ENCODE measurements around the gene FERMT1.

Gene FERMT1

DNA sequence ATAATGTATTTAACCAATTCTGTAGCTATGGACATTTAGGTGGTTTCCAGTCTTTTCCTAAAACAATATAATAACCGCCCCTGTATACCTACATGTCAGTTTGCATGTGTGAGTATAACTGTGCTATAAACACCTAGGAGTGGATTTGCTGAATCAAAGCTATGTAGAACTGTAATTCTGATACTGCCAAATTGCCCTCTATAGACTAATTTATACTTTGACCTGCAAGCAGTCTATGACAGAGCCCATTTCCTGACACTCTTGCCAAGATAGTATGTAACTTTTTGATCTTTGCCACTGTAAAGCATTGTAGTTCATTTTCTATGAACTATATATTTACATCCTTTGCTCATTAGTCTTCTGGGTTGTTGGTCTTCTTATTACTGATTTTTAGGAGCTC, 19.5 kb downstream of the FERMT1 start:
- Histone ChIP-seq H3K27ac (ENCODE audit: low read length) (no peak overlapping the region), H3K9me3 (ENCODE audit: insufficient read depth, low read length, severe bottlenecking) (no peaks in the 10 kb centered on the region), H3K27me3 (ENCODE audit: insufficient read depth, low read length, poor library complexity) (peaks cover 3% of the 10 kb centered on the region), H2AFZ (ENCODE audit: low read depth, low read length) (no peak overlapping the region), H4K20me1 (ENCODE audit: insufficient read depth, low read length) (no peaks in the 10 kb centered on the region), H3K79me2 (ENCODE audit: insufficient read depth, low read length) (no peaks in the 10 kb centered on the region), H3K9ac (ENCODE audit: low read depth, low read length) (no peak overlapping the region), H3K4me2 (ENCODE audit: insufficient read depth, low read length) (no peak overlapping the region), H3K36me3 (ENCODE audit: insufficient read depth, low read length) (no peaks in the 10 kb centered on the region), H3K4me1 (ENCODE audit: insufficient read depth, low read length) (no peaks in the 10 kb centered on the region), H3K4me3 (ENCODE audit: low read depth in 1 of 2, low read length in 2 of 2) (no peak overlapping the region)
- no peak for ATAC-seq (ENCODE audit: insufficient read depth, low read depth)
- TF ChIP-seq EZH2 (IDR thresholded peaks at IDR 0.05; ENCODE audit: borderline replicate concordance, low read depth, low read length, severe bottlenecking) = no peak
- TF ChIP-seq, protein P1, sequence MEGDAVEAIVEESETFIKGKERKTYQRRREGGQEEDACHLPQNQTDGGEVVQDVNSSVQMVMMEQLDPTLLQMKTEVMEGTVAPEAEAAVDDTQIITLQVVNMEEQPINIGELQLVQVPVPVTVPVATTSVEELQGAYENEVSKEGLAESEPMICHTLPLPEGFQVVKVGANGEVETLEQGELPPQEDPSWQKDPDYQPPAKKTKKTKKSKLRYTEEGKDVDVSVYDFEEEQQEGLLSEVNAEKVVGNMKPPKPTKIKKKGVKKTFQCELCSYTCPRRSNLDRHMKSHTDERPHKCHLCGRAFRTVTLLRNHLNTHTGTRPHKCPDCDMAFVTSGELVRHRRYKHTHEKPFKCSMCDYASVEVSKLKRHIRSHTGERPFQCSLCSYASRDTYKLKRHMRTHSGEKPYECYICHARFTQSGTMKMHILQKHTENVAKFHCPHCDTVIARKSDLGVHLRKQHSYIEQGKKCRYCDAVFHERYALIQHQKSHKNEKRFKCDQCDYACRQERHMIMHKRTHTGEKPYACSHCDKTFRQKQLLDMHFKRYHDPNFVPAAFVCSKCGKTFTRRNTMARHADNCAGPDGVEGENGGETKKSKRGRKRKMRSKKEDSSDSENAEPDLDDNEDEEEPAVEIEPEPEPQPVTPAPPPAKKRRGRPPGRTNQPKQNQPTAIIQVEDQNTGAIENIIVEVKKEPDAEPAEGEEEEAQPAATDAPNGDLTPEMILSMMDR (IDR thresholded peaks at IDR 0.05; ENCODE audit: borderline replicate concordance, extremely low read depth, low read length, poor library complexity, severe bottlenecking) = no peak
- DNase-seq = no peak

DNA sequence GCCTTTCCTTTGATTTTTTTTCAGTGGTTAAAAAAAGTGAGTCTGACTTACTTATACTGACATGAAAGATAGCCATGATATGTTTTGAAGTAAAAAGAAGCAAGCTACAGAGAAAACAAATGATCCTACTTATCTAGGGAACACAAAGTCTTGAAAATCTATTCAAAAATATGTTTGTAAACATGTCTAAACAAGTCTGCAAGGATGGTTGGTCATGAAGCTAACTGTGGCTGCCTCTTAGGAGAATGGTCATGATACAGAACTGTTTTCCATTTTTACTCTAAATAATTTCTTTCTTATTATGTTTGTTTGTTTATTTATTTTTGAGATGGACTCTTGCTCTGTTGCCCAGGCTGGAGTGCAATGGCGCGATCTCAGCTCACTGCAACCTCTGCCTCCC, 21.5 kb downstream of the FERMT1 start:
- DNase-seq = no peak
- peaks cover 3% of the 10 kb centered on the region for H3K27me3 ChIP-seq (ENCODE audit: insufficient read depth, low read length, poor library complexity)
- no peak for ATAC-seq (ENCODE audit: insufficient read depth, low read depth)
- H3K4me1 ChIP-seq (ENCODE audit: insufficient read depth, low read length) = no peaks in the 10 kb centered on the region
- no peak overlapping the region for H3K4me3 ChIP-seq (ENCODE audit: low read depth in 1 of 2, low read length in 2 of 2)
- H3K36me3 ChIP-seq (ENCODE audit: insufficient read depth, low read length) = no peaks in the 10 kb centered on the region
- no peak overlapping the region for H3K27ac ChIP-seq (ENCODE audit: low read length)
- no peaks in the 10 kb centered on the region for H3K79me2 ChIP-seq (ENCODE audit: insufficient read depth, low read length)
- H4K20me1 ChIP-seq (ENCODE audit: insufficient read depth, low read length) = no peaks in the 10 kb centered on the region
- H2AFZ ChIP-seq (ENCODE audit: low read depth, low read length) = no peak overlapping the region
- H3K9ac ChIP-seq (ENCODE audit: low read depth, low read length) = no peak overlapping the region
- no peaks in the 10 kb centered on the region for H3K9me3 ChIP-seq (ENCODE audit: insufficient read depth, low read length, severe bottlenecking)
- H3K4me2 ChIP-seq (ENCODE audit: insufficient read depth, low read length) = no peak overlapping the region
- TF ChIP-seq, protein P1 (IDR thresholded peaks at IDR 0.05; ENCODE audit: borderline replicate concordance, extremely low read depth, low read length, poor library complexity, severe bottlenecking) = no peak
- TF ChIP-seq EZH2 (IDR thresholded peaks at IDR 0.05; ENCODE audit: borderline replicate concordance, low read depth, low read length, severe bottlenecking) = no peak

DNA sequence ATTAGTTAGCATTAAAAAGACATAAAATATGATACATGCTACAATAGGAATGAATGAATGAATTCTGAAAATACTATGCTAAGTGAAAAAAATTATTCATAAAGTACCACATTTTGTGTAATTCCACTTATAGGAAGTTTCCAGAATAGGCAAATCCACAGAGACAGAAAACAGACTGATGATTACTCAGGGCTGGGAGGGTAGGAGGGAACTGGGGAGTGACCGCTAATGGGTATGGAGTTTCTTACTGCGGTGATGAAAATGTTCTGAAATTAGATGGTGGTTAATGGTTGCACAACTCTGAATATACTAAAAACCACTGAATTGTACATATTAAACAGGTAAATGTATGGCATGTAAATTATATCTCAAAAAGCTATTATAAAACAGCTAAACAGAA, 22.6 kb downstream of the FERMT1 start:
- no peaks in the 10 kb centered on the region for H3K36me3 ChIP-seq (ENCODE audit: insufficient read depth, low read length)
- TF ChIP-seq, protein P1 (IDR thresholded peaks at IDR 0.05; ENCODE audit: borderline replicate concordance, extremely low read depth, low read length, poor library complexity, severe bottlenecking) = no peak
- TF ChIP-seq EZH2 (IDR thresholded peaks at IDR 0.05; ENCODE audit: borderline replicate concordance, low read depth, low read length, severe bottlenecking) = no peak

DNA sequence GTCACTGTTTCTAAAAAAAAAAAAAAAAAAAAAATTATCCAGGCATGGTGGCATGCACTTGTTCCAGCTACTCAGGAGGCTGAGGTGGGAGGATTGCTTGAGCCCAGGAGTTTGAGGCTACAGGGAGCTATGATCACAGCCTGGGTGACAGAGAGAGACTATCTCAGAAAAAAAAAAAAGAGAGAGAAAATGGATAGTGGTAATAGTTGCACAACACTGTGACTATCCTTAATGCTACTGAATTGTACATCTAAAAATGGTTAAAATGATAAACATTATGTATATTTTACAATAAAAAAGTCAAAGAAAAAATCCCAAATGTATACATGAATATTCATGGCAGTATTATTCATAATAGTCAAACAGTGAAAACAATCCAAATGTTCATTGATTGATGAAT, 23.0 kb downstream of the FERMT1 start:
- DNase-seq (no peak), ATAC-seq (ENCODE audit: insufficient read depth, low read depth) (no peak)
- Histone ChIP-seq H3K4me1 (ENCODE audit: insufficient read depth, low read length) (no peaks in the 10 kb centered on the region), H4K20me1 (ENCODE audit: insufficient read depth, low read length) (no peaks in the 10 kb centered on the region), H3K27me3 (ENCODE audit: insufficient read depth, low read length, poor library complexity) (no peaks in the 10 kb centered on the region), H3K9me3 (ENCODE audit: insufficient read depth, low read length, severe bottlenecking) (no peaks in the 10 kb centered on the region), H3K4me2 (ENCODE audit: insufficient read depth, low read length) (no peak overlapping the region), H3K36me3 (ENCODE audit: insufficient read depth, low read length) (no peaks in the 10 kb centered on the region), H3K4me3 (ENCODE audit: low read depth in 1 of 2, low read length in 2 of 2) (no peak overlapping the region), H3K9ac (ENCODE audit: low read depth, low read length) (no peak overlapping the region), H3K79me2 (ENCODE audit: insufficient read depth, low read length) (no peaks in the 10 kb centered on the region), H3K27ac (ENCODE audit: low read length) (no peak overlapping the region), H2AFZ (ENCODE audit: low read depth, low read length) (no peak overlapping the region)
- TF ChIP-seq EZH2 (IDR thresholded peaks at IDR 0.05; ENCODE audit: borderline replicate concordance, low read depth, low read length, severe bottlenecking) = no peak
- TF ChIP-seq, protein P1 (IDR thresholded peaks at IDR 0.05; ENCODE audit: borderline replicate concordance, extremely low read depth, low read length, poor library complexity, severe bottlenecking) = no peak

More for the DNA sequence above, 22.6 kb downstream of the FERMT1 start:
- Histone ChIP-seq H4K20me1 (ENCODE audit: insufficient read depth, low read length) (no peaks in the 10 kb centered on the region), H3K4me1 (ENCODE audit: insufficient read depth, low read length) (no peaks in the 10 kb centered on the region), H3K9ac (ENCODE audit: low read depth, low read length) (no peak overlapping the region), H2AFZ (ENCODE audit: low read depth, low read length) (no peak overlapping the region), H3K9me3 (ENCODE audit: insufficient read depth, low read length, severe bottlenecking) (no peaks in the 10 kb centered on the region), H3K27me3 (ENCODE audit: insufficient read depth, low read length, poor library complexity) (no peaks in the 10 kb centered on the region), H3K4me3 (ENCODE audit: low read depth in 1 of 2, low read length in 2 of 2) (no peak overlapping the region), H3K27ac (ENCODE audit: low read length) (no peak overlapping the region), H3K79me2 (ENCODE audit: insufficient read depth, low read length) (no peaks in the 10 kb centered on the region), H3K4me2 (ENCODE audit: insufficient read depth, low read length) (no peak overlapping the region)
- DNase-seq (no peak), ATAC-seq (ENCODE audit: insufficient read depth, low read depth) (no peak)
